ENCODE results near the gene CCDC80. TPM values are rescaled to one million over a fixed set of nuclear protein-coding genes. Genes with fewer than 3 reads are reported as not detected.

Gene CCDC80
- total and polyA plus RNA-seq, 9 of the 15 experiments (the other 6 are each of a cell fraction or from before 2014, with no cell fraction given): 0.17 to 2.0 (median 1.1) TPM

- no TSS peak for BruUV-seq (replicated peaks)
- Histone ChIP-seq H2AFZ (ENCODE audit: low read depth, low read length) (no peak overlapping the region), H3K27ac (ENCODE audit: extremely low read depth, low read depth, low read length) (no peak overlapping the region), H3K9me1 (ENCODE audit: control insufficient read depth, insufficient read depth, low read length) (no peaks in the 10 kb centered on the region), H3K4me3 (no peak overlapping the region), H3K36me3 (ENCODE audit: control insufficient read depth, insufficient read depth, low read length) (no peaks in the 10 kb centered on the region), H3K27me3 (ENCODE audit: control insufficient read depth in 2 of 2, insufficient read depth in 2 of 2, low read length in 2 of 2) (no peaks in the 10 kb centered on the region), H3K4me1 (replicated peaks in 1 of 2; ENCODE audit: control insufficient read depth in 2 of 2, insufficient read depth in 2 of 2, low read length in 2 of 2) (peaks cover 0 to 2% of the 10 kb centered on the region in 2 experiments; a peak in 1 of 5 replicates), H3K4me2 (ENCODE audit: insufficient read depth, low read length) (no peak overlapping the region), H3K79me2 (ENCODE audit: control insufficient read depth, insufficient read depth, low read length) (no peaks in the 10 kb centered on the region), H3K9me3 (replicated peaks; ENCODE audit: control insufficient read depth, insufficient read depth, low read depth, low read length) (no peaks in the 10 kb centered on the region), H3K9ac (ENCODE audit: insufficient read depth in 1 of 2, low read depth in 2 of 2, low read length in 2 of 2) (no peak overlapping the region), H4K20me1 (replicated peaks; ENCODE audit: control insufficient read depth, insufficient read depth, low read length) (no peaks in the 10 kb centered on the region)
- TF ChIP-seq ZNF263 (CRISPR knock-in tag; IDR thresholded peaks at IDR 0.05; ENCODE audit: borderline replicate concordance) (no peak), STAT5B (CRISPR knock-in tag; IDR thresholded peaks at IDR 0.05) (no peak), ZNF124 (CRISPR knock-in tag; IDR thresholded peaks at IDR 0.05) (no peak), XRCC5 (IDR thresholded peaks at IDR 0.05; ENCODE audit: low read depth, low read length) (no peak), NCOA6 (IDR thresholded peaks at IDR 0.05) (no peak), ZNF778 (CRISPR knock-in tag; IDR thresholded peaks at IDR 0.05) (no peak), PTTG1 (tag; IDR thresholded peaks at IDR 0.05; ENCODE audit: low read depth) (no peak), ZNF696 (CRISPR knock-in tag; conservative IDR thresholded peaks at IDR 0.05) (no peak), ZNF57 (CRISPR knock-in tag; IDR thresholded peaks at IDR 0.05) (no peak), ZNF75A (CRISPR knock-in tag; IDR thresholded peaks at IDR 0.05) (no peak)
- intact Hi-C loops (cut with micrococcal nuclease) (no loop called here), in situ Hi-C loops (cut with MboI) (no loop called here)
- no peak for ATAC-seq
- no peak for FAIRE-seq
- no peak for DNase-seq (ENCODE audit: extremely low read depth in 1 of 4, low spot score in 3 of 4)
- ChIA-PET POLR2A (interaction anchor here (0.6 to 1.2 kb wide), 3 partner anchors 8 to 339 kb away, joined by 3 to 5 read pairs (median 4); partner anchors contain the start of gene GTPBP8), CTCF (ENCODE audit: low intra/inter-chr PET ratio) (no interaction called here)
- 7% methylated on average over 3 of the region's 3 CpGs for WGBS (ENCODE audit: insufficient coverage, low coverage, missing lambda C conversion rate)
These were observed 10.1 kb upstream of the CCDC80 start for GRCh38 chr3:112651071-112651470.

Measured in K562 (cell line).